Measurements from ENCODE around the gene SECISBP2L. TPM values are rescaled to one million over a fixed set of nuclear protein-coding genes. Genes with fewer than 3 reads are reported as not detected.

SECISBP2L gene
- polyA plus RNA-seq, 1 donor (not counting 4 experiments of a cell fraction or from before 2014, with no cell fraction given) = 15.4 TPM

GRCh38 chr15:48965972-48966371 is 80.3 kb downstream of the SECISBP2L start:
- Histone ChIP-seq H3K27ac (ENCODE audit: control insufficient read depth, insufficient read depth, low read length) (no peak overlapping the region), H3K9me1 (ENCODE audit: control insufficient read depth, extremely low read depth, insufficient read depth, low read length) (no peaks in the 10 kb centered on the region), H4K20me1 (ENCODE audit: control insufficient read depth, extremely low read depth, insufficient read depth, low read length) (no peaks in the 10 kb centered on the region), H3K79me2 (ENCODE audit: control insufficient read depth, insufficient read depth, low read length) (no peaks in the 10 kb centered on the region), H3K9ac (ENCODE audit: control insufficient read depth, extremely low read depth, insufficient read depth, low read length) (no peak overlapping the region), H3K4me2 (ENCODE audit: control insufficient read depth, extremely low read depth, insufficient read depth, low read depth, low read length) (no peak overlapping the region), H3K9me3 (ENCODE audit: control insufficient read depth, low read depth, low read length) (no peaks in the 10 kb centered on the region), H3K4me1 (ENCODE audit: control insufficient read depth, extremely low read depth, insufficient read depth, low read length) (peaks cover 40% of the 10 kb centered on the region), H3K27me3 (ENCODE audit: control insufficient read depth, extremely low read depth, insufficient read depth, low read length) (peaks cover 5% of the 10 kb centered on the region), H3K4me3 (ENCODE audit: control insufficient read depth in 2 of 3, extremely low read depth in 1 of 3, insufficient read depth in 2 of 3, low read depth in 1 of 3, low read length in 3 of 3) (no peak overlapping the region), H2AFZ (ENCODE audit: control insufficient read depth, low read length) (no peak overlapping the region), H3K36me3 (ENCODE audit: control insufficient read depth in 2 of 2, extremely low read depth in 1 of 2, insufficient read depth in 2 of 2, low read length in 2 of 2) (no peaks in the 10 kb centered on the region)
- DNase-seq (ENCODE audit: low read depth, low spot score) (no peak), FAIRE-seq (peak; percentile 39)
- dilution Hi-C loops (cut with MboI; ENCODE audit: extremely low pct_ligation_motif_present, low sequenced_read_pairs) = no loop called here
- TF ChIP-seq CTCF (optimal IDR thresholded peaks at IDR 0.05 in 1 of 3, IDR thresholded peaks at IDR 0.05 in 1 of 3, conservative IDR thresholded peaks at IDR 0.05 in 1 of 3; ENCODE audit: extremely low read depth in 1 of 3, insufficient read depth in 2 of 3, low read length in 3 of 3) = peak; percentile 65 to 85 (median 79)
- TF ChIP-seq EZH2 (IDR thresholded peaks at IDR 0.05; ENCODE audit: low read length) = no peak

GRCh38 chr15:48964898-48965297 is 81.3 kb downstream of the SECISBP2L start:
- Histone ChIP-seq H3K4me2 (ENCODE audit: control insufficient read depth, extremely low read depth, insufficient read depth, low read depth, low read length) (no peak overlapping the region), H3K4me1 (ENCODE audit: control insufficient read depth, extremely low read depth, insufficient read depth, low read length) (peaks cover 40% of the 10 kb centered on the region), H3K9me3 (ENCODE audit: control insufficient read depth, low read depth, low read length) (no peaks in the 10 kb centered on the region), H3K4me3 (ENCODE audit: control insufficient read depth in 2 of 3, extremely low read depth in 1 of 3, insufficient read depth in 2 of 3, low read depth in 1 of 3, low read length in 3 of 3) (no peak overlapping the region), H3K27ac (ENCODE audit: control insufficient read depth, insufficient read depth, low read length) (no peak overlapping the region), H3K9me1 (ENCODE audit: control insufficient read depth, extremely low read depth, insufficient read depth, low read length) (no peaks in the 10 kb centered on the region), H2AFZ (ENCODE audit: control insufficient read depth, low read length) (no peak overlapping the region), H3K27me3 (ENCODE audit: control insufficient read depth, extremely low read depth, insufficient read depth, low read length) (peaks cover 5% of the 10 kb centered on the region), H3K36me3 (ENCODE audit: control insufficient read depth in 2 of 2, extremely low read depth in 1 of 2, insufficient read depth in 2 of 2, low read length in 2 of 2) (no peaks in the 10 kb centered on the region), H3K79me2 (ENCODE audit: control insufficient read depth, insufficient read depth, low read length) (no peaks in the 10 kb centered on the region), H4K20me1 (ENCODE audit: control insufficient read depth, extremely low read depth, insufficient read depth, low read length) (no peaks in the 10 kb centered on the region), H3K9ac (ENCODE audit: control insufficient read depth, extremely low read depth, insufficient read depth, low read length) (no peak overlapping the region)
- dilution Hi-C loops (cut with MboI; ENCODE audit: extremely low pct_ligation_motif_present, low sequenced_read_pairs) = no loop called here
- FAIRE-seq (no peak), DNase-seq (ENCODE audit: low read depth, low spot score) (no peak)
- no peak for TF ChIP-seq EZH2 (IDR thresholded peaks at IDR 0.05; ENCODE audit: low read length)
- no peak for TF ChIP-seq CTCF (optimal IDR thresholded peaks at IDR 0.05 in 1 of 3, IDR thresholded peaks at IDR 0.05 in 1 of 3, conservative IDR thresholded peaks at IDR 0.05 in 1 of 3; ENCODE audit: extremely low read depth in 1 of 3, insufficient read depth in 2 of 3, low read length in 3 of 3)

Data from keratinocyte (primary cell).